Activated CD4-positive, alpha-beta T cell treated with anti-CD3 and anti-CD28 coated beads, Interleukin-2, amount 50 U/mL, for 48 hours (primary cell): ENCODE results near the gene ANKRD65.
"Not testable (repeated sequence)": the region's sequence is repeated elsewhere in the genome, so short reads cannot be mapped to it uniquely, and the experiment has no call there.

ENCODE experiments used
- DNase-seq, 2 experiments: peaks; one replicate each; pipeline ENCODE4 v3.0.0-alpha.2; 2020

The ANKRD65 gene

GRCh38 chr1:1421147-1421906 lies at the start of gene ANKRD65:
TSS of gene ANKRD65 (minus strand) at chr1:1421276. CDS start at chr1:1421005, 271 bp downstream.
- DNase-seq, result no peak

DNA sequence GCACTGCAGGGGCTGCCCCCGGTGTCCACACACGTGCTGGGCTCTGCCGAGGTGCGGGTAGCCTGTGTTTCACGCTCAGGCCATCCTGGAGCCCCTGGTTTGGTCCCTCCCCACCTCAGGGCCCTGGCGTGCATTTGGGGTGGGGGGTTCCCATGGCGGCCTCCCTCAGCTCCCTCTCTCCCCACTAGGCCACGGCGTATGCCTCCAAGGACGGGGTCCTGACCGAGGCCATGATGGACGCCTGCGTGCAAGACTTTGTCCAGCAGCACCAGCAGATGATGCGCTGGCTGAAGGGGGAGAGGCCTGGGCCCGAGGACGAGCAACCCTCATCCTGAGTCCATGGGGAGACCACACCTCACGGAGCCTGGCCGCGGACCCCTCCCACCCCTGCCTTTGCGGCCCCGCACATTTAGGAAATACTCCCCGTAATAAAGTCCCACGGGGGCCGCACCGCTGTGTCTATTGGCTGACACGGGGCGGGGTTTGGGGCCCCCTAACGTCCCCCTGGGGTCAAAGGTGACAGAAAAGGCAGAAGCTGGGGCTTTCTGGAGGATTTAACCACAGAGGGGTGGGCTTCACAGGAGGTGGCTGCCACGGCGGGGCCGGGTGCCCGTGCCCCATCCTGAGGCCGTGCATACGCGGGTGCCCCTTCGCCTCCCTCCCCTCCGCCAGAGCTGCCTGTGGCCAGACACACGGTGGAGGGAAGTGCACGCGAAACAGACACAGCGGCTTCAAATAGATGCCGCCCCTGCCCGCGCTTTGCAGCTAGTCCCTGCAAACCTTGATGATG lies 47.3 kb upstream of the ANKRD65 start:
- not testable (repeated sequence) for DNase-seq

DNA sequence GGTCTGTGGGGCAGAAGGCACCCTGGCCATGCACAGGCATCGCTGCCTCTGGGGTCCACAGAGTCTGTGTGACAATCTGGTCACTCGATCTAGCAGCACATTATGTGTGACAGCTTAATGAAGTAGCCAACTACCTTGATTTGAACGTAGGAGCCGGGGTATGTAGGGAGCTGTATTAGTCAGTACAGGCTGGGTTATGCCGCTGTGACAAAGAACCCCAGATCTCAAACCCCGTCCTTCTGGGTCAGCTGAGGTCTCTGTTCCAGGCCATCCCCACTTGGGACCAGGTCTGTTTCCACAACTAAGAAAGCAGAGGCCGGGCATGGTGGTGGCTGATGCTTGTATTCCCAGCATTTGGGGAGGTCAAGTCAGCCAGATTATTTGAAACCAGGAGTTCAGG lies 42.2 kb upstream of the ANKRD65 start:
- no peak for DNase-seq

DNA sequence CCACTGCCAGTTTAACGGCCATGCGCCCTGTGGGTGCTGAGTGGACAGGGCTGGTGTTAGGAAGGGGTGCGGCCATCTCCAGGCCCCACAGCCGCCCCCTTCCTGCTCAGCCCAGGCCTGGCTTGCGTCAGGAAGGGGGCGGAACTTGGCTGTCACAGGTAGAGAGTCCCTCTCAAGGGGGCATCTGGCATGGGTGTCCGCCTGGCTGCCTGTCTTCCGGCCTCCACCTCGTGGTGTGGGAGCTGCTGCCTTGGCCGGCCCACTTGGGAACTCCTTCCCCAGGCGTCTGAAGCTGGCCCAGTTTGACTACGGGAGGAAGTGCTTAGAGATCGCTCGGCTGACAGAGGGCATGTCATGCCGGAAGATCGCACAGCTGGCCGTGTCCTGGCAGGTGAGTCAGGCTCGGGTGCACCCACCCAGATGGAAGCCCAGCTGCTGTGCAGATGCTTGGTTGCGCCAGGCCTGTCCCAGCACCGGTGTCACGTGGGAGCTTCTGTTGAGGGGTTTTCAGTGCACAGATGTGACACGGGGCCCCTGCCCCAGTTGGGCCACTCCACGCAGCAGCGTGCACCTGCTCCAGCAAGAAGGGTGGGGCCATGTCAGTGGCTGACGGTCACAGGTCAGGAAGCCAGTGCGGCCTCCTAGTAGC lies 41.4 kb upstream of the ANKRD65 start:
- DNase-seq, result no peak

DNA sequence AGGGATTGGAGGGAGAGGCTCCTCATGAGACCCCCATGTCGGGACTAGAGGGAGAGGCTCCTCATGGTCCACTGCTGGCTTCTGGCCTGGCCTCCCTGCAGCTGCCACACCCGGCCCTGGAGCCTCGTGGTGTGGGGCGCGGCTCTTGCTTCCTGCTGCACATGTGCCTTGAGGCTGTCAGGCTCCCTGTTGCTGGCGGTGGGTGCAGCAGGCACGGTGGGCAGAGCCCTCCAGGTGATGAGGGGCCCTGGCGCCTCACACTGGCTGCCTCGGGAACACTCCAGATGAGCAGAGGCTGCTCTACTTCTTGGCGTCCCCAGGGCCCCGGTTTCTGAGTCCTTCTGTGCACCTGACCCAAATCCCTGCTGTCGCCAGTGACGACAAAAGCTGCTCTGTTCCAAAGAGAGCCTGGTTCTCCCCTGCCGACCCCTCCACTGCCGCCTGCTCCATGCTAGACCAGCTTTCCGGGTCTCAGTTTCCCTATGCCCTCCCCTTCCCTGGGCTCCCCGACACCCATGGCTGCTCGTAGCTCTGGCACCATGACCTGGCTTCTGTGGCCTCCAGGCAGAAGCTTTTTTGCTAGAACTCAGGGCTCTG lies 40.7 kb upstream of the ANKRD65 start:
- DNase-seq, result no peak

GRCh38 chr1:1460540-1461130 lies 39.6 kb upstream of the ANKRD65 start:
- DNase-seq, result no peak

- not testable (repeated sequence) for DNase-seq
These were observed 38.6 kb upstream of the ANKRD65 start for GRCh38 chr1:1459711-1460110.

- not testable (repeated sequence) for DNase-seq
These were observed 38.1 kb upstream of the ANKRD65 start for GRCh38 chr1:1459156-1459555.

DNA sequence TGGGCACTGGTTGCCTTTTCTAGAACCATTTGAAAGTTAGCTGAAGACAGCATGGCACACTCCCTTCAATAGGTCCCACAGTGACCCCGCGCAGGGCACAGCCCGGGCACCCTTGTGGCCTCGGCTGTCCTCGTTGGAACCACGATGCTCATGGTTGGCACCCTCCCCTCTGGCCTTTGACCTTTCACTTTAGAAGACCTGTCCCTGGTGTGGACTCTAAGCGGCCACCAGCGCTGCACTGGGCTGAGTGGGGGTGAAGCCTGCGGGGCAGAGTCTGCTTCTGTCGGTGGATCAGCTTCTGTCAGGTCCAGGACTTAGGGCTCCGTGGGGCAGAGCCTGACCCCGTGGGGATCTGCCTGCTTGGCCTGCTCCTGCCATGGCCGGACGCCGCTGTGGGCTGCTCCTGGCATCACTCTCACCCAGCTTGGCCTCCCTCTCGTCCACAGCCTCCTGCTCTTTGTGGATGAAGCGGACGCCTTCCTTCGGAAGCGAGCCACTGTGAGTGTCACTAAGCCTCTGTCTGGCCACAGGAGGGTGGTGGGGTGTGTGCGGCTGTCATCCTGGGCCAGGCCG lies 35.7 kb upstream of the ANKRD65 start:
- DNase-seq, result not testable (repeated sequence)

DNA sequence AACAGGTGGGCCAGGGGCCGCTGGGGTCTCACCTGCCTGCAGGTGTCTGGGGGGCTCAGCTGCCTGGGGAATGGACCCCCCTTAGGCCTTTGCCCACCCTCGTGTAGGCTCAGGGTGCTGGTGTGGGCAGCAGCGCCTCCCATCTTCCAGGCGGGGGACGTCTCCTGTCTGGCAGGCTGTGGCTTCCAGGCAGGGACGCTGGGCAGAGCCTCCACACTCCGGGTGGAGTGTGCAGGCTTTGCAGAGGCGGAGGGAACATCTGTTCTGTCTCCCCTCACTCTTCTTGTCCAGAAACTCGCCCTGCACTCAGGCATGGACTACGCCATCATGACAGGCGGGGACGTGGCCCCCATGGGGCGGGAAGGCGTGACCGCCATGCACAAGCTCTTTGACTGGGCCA lies 34.9 kb upstream of the ANKRD65 start:
- DNase-seq, result not testable (repeated sequence)

DNA sequence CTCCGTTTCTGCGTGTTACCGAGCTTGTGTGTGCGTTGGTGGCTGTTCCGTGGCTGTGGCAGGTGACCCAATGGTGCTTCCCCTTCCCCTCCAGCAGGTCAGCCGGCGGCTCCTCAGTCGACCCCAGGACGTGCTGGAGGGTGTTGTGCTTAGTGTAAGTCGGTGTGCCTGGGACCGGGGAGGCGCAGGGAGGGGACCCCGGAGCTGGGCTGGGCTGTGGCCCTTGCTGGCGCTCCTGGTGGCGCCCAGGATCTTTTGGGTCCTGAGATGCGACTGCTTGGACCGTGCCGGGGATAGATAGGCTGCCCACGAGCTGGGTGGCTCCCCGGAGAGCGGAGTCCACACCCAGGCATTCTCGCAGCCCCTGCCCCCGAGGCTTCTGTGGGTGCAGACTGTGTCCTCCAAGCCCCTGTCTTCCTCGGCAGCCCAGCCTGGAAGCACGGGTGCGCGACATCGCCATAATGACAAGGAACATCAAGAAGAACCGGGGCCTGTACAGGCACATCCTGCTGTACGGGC lies 34.3 kb upstream of the ANKRD65 start:
- DNase-seq, result no peak

- DNase-seq, result not testable (repeated sequence)
These were observed 33.4 kb upstream of the ANKRD65 start for GRCh38 chr1:1454286-1455056.

DNA sequence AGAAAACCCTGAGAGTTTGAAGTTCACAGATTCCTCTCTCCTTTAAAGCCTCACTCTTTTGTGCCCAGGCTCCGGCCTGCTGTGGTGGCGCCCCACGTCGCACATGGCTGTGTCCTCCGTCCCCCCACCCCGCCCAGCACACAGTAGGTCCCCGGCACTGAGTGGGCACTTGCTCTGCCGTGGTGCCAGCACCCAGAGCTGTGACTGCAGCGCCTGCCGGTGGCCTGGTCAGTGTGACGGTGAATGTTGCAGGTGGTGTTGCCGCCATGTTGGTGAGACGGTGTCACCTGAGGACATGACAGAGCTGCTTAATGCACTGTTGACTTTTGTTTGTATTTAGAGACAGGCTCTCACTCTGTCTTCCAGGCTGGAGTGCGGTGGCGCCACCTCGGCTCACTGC lies 31.8 kb upstream of the ANKRD65 start:
- DNase-seq, result no peak

DNA sequence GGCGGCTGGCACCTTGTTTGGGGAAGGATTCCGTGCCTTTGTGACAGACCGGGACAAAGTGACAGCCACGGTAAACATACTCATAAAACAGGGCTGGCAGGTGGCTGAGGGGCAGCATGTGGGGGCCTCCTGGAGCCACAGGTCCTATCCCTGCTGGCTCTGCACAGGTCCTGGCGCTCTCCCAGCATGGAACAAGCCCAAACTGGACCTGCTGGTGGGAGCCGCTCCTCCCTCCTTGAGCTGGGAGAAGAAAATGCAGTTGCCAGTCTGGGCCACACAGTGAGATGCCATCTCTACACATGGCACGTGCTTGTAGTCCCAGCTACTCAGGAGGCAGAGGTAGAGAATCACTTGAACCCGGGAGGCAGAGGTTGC lies 31.3 kb upstream of the ANKRD65 start:
- not testable (repeated sequence) for DNase-seq

DNA sequence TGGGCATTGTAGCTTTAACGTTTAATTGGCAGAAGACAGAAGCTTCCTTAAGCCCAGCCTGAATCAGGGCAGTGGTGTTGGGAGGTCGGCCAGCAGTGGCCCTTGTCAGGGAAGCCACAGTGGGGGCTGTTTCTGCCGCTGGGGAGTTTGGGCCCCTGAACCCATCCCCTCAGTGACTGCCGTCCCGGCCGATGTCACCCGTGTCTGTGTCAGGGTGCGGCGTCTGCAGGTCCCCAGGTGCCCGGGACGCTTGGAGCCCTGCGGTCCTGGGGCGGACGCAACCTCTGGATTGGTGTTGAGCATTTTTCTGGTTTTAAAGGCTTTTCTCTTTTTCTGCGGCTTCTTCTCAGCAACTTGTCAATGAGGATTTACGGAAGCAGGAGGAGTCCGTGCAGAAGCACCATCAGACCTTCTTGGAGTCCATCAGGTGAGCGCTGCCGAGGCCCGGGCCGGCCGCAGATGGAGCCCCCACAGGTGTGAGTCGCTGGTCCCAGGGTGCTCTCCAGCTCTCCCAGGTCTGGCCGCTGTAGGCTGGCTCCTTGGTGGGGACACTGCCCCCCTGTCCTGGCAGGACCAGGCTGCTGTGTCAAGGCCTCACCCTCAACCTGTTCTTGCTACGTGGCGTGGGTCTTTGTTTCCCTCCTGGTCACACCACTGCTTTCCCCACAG lies 30.8 kb upstream of the ANKRD65 start:
- DNase-seq, result no peak

- DNase-seq, result not testable (repeated sequence)
These were observed 29.5 kb upstream of the ANKRD65 start for GRCh38 chr1:1450616-1451015.

DNA sequence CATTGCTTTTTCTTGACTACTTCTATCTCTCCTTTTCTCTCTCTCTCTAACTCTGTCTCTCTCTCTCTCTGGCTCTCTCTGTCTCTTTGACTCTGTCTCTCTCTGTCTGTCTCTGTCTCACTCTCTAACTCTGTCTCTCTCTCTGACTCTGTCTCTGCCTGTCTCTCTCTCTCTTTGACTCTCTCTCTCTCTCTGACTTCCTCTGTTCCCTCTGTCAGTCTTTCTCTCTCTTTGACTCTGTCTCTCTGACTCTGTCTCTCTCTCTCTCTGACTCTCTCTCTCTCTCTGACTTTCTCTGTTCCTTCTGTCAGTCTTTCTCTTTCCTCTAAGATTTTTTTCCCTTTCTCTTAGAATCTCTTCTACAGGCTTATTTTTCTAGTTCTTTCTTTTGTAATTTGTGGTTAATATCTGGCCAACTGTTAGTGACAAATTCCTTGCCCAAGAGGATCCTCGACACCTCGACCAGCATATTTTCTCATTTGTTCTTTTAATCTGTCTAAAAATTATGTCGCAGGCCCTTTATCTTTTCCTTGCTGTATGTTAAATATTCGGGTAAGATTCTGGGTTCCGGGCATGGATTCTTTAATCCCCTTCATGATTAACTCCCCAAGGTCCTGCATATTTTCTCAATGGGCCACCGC lies 28.1 kb upstream of the ANKRD65 start, which contains the start of gene ATAD3C:
Gene ATAD3C, plus strand, starts transcription at position 591 of the 641 bp plus-strand sequence. CDS start 995 bp downstream, outside the sequence.
- DNase-seq, result no peak

GRCh38 chr1:1446631-1447030 lies 25.6 kb upstream of the ANKRD65 start:
- not testable (repeated sequence) for DNase-seq

DNA sequence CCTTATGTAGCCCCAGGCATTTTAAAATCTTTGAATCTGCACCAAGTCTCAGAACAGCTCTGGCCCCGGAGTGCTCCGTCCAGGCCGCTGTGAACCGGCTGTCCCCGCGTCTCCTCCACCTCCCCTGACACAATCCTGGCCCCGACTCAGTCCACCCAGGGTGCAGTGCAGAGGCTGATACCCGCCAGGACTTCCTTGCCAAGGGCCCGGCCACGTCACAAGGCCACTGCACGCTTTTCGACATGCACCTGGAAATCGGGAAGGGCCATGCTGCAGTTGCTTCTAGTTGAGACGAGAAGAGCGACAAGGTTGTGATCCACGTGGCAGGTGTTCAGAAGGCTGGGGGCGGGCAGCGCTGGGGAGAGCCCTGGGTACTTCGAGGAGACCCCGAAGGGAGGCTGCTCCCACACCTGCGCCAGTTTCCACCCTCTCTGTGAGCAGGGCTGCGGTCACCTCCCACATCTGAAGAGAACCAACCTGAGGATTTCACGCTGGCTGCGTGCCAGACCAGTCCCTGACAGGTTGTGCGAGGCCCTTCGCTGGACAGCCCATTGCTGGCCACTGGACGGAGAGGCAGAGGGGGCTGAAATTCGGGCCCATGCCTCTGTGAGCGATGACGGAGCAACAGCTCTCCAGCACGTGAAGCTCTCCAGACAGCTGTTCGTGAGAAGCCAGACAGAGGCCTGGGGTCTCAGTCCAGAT lies 21.1 kb upstream of the ANKRD65 start:
- DNase-seq, result no peak
